IMR-90 (cell line): ENCODE data around the gene ASTN2.

Source experiments
- BHLHE40 ChIP-seq: fragments of 150-350 bp; IDR thresholded peaks from 2 replicates; pipeline ENCODE4 v1.6.1; 2016; ENCODE audit warnings: mild to moderate bottlenecking, low read depth, low read length
- CHD1 ChIP-seq: IDR thresholded peaks from 2 replicates; pipeline ENCODE4 v1.6.1; 2012; ENCODE audit warnings: low read depth, low read length, improper control_type of control experiment
- CTCF ChIP-seq: conservative IDR thresholded peaks from 2 replicates; pipeline ENCODE4 v1.5.1; 2012; ENCODE audit warnings: mild to moderate bottlenecking, low read depth, low read length, improper control_type of control experiment
- FOS ChIP-seq: fragments of 150-350 bp; IDR thresholded peaks from 2 replicates; pipeline ENCODE4 v1.6.1; 2016; ENCODE audit warnings: low read depth, low read length
- MAFK ChIP-seq: IDR thresholded peaks from 2 replicates; pipeline ENCODE4 v1.6.1; 2012; ENCODE audit warnings: low read depth, low read length, improper control_type of control experiment
- MXI1 ChIP-seq: IDR thresholded peaks from 2 replicates; pipeline ENCODE4 v1.6.1; 2012; ENCODE audit warnings: low read depth, mild to moderate bottlenecking, low read length, moderate library complexity, borderline replicate concordance
- POLR2A ChIP-seq: IDR thresholded peaks from 2 replicates; pipeline ENCODE4 v1.6.1; 2012; ENCODE audit warnings: mild to moderate bottlenecking, low read depth, low read length
- RAD21 ChIP-seq: IDR thresholded peaks from 2 replicates; pipeline ENCODE4 v1.6.1; 2012; ENCODE audit warnings: low read length, improper control_type of control experiment
- RCOR1 ChIP-seq: IDR thresholded peaks from 2 replicates; pipeline ENCODE4 v1.6.1; 2012; ENCODE audit warnings: mild to moderate bottlenecking, low read length, improper control_type of control experiment; ENCODE audit not compliant: insufficient replicate concordance
- USF2 ChIP-seq: fragments of 150-350 bp; IDR thresholded peaks from 2 replicates; pipeline ENCODE4 v1.6.1; 2017; ENCODE audit warnings: mild to moderate bottlenecking, antibody characterized with exemption, low read length, low read depth
- TF ChIP-seq, protein P1 (sequence below): fragments of 150-350 bp; IDR thresholded peaks from 2 replicates; pipeline ENCODE4 v1.6.1; 2016; ENCODE audit warnings: low read depth, mild to moderate bottlenecking, low read length, moderate library complexity, borderline replicate concordance

- TF ChIP-seq MXI1 (no peak), CTCF (no peak), USF2 (no peak), FOS (no peak), POLR2A (no peak), CHD1 (no peak), RAD21 (no peak), MAFK (no peak), RCOR1 (no peak), BHLHE40 (no peak)
- TF ChIP-seq, protein P1, sequence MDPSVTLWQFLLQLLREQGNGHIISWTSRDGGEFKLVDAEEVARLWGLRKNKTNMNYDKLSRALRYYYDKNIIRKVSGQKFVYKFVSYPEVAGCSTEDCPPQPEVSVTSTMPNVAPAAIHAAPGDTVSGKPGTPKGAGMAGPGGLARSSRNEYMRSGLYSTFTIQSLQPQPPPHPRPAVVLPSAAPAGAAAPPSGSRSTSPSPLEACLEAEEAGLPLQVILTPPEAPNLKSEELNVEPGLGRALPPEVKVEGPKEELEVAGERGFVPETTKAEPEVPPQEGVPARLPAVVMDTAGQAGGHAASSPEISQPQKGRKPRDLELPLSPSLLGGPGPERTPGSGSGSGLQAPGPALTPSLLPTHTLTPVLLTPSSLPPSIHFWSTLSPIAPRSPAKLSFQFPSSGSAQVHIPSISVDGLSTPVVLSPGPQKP = no peak
Observed at GRCh38 chr9:117224695-117225094, 190.2 kb downstream of the ASTN2 start.
